Cardiac fibroblast (primary cell): ENCODE results near the gene CELF4.

Experiments used
- DNase-seq, 2 donors: peaks; one replicate each; pipeline versions ENCODE4 v3.0.0 to v3.0.0-alpha.2; 2010; ENCODE audit warnings: low read depth in 2 of 2
- H3K4me3 ChIP-seq, 2 donors: replicated peaks in 1 of 2; 1 replicate in 1 of 2; 2 replicates in 1 of 2; pipeline ENCODE4 v1.5.1; 2011; ENCODE audit warnings: low read depth in 2 of 2, low read length in 2 of 2, mild to moderate bottlenecking in 2 of 2, moderate library complexity in 1 of 2
- TF ChIP-seq, protein P1 (sequence below): IDR thresholded peaks from one replicate; pipeline ENCODE4 v1.5.1; 2011; ENCODE audit warnings: low read depth, mild to moderate bottlenecking, low read length, inconsistent platforms

Gene CELF4

DNA sequence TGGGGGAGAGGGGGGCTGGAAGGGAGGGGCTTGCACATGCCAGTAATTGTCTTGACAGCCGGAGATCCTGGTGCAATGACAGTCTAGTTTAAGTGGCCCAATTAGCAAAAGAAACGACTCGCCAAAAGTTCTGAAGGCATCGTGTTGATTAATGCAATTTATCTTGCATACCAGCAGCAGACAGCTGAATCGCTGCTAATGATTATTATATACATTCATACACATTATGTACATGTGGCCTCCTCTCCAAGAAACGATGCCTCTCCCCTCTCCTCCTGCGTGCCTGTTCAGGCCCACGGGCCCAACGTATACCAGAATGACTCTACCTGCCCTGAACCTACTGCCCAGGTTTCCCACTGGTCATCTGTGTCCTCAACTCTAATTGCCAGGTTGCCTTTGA lies 214.5 kb downstream of the CELF4 start:
- no peak for DNase-seq
- TF ChIP-seq, protein P1, sequence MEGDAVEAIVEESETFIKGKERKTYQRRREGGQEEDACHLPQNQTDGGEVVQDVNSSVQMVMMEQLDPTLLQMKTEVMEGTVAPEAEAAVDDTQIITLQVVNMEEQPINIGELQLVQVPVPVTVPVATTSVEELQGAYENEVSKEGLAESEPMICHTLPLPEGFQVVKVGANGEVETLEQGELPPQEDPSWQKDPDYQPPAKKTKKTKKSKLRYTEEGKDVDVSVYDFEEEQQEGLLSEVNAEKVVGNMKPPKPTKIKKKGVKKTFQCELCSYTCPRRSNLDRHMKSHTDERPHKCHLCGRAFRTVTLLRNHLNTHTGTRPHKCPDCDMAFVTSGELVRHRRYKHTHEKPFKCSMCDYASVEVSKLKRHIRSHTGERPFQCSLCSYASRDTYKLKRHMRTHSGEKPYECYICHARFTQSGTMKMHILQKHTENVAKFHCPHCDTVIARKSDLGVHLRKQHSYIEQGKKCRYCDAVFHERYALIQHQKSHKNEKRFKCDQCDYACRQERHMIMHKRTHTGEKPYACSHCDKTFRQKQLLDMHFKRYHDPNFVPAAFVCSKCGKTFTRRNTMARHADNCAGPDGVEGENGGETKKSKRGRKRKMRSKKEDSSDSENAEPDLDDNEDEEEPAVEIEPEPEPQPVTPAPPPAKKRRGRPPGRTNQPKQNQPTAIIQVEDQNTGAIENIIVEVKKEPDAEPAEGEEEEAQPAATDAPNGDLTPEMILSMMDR: no peak
- no peak overlapping the region for H3K4me3 ChIP-seq

DNA sequence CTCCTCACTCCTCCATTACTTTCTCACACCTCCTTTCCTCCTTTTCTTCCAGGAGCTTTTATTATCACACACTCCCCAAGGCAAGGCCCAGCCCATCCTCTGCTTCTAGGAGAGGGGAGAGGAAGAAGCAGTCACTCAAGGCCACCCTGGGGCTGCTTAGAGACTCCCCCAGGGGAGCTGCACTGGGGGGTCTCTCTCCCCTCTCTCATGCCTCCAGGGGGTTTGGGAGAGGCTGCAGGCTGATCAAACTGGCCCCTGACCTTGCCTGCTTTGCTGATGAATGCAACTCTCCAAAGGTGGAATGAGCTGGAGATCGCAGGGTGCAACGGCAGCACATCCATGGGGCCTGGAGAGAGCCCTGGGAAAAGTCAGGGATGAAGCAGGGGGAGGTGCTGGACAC lies 216.9 kb downstream of the CELF4 start:
- no peak overlapping the region for H3K4me3 ChIP-seq
- TF ChIP-seq, protein P1: no peak
- DNase-seq: no peak

DNA sequence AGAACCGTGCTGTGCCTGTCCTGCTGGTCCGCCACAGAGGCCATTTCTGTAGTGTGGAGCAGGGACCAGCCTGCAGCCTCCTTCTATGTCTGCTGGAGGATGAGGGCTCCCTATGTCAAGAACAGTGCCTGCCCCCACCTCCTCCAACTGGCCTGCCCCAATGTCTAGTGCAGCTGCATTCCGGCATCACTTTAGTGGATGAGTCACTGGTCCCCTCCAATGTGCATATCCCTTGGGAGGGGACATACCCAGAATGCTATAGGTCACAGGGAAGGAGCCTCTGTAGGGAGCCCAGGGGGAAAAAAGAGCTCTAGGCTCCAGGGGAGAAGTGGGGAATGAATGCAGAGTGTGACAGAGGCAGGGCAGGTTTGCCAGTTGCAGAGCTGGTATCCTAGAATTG lies 219.6 kb downstream of the CELF4 start:
- TF ChIP-seq, protein P1: no peak
- DNase-seq: no peak
- H3K4me3 ChIP-seq: no peak overlapping the region

DNA sequence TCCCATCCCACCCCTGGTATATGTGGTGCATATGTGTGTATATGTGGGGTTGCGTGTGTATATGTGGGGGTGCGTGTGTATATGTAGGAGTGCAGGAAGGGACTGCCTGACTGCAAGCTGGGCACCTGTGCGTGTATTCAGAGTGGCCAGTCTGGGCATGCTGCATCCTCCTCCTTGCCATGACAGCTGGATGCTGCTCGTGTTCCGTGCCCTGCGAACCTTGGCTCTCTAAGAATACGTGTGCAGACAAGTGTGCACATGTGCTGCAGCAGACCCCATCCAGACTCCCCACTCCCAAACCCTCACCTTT lies 222.1 kb downstream of the CELF4 start:
- TF ChIP-seq, protein P1: no peak
- no peak overlapping the region for H3K4me3 ChIP-seq
- no peak for DNase-seq

DNA sequence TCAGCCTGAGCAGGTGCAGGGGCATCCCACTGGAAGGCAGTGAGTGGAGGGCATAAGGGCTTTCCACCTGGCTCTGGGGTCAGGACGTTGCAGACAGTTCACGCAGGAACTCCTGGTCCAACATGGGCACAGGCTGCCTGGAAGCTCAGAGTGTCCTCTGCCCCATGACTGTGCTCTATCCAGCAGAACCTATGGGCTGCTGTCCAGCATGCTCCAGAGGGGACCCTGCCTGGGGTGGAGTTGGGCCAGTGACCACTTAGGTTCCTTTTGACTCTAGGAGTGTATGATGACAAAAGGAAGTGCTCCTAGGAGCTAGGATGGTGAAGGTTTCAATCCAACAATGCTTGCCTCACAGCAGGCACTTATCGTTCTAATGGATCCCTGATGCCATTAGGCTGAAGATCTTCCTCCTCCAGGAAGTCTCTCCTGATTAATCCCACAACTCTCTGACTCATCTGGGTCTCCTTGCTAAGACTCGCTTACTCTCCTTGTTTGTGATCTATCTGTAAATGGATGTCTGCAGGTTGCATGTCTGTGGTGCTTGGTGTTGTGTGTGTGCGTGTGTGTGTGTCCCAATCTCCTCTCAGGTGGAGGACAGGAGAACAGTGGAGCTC lies 224.0 kb downstream of the CELF4 start:
- TF ChIP-seq, protein P1: no peak
- no peak overlapping the region for H3K4me3 ChIP-seq
- DNase-seq: no peak

DNA sequence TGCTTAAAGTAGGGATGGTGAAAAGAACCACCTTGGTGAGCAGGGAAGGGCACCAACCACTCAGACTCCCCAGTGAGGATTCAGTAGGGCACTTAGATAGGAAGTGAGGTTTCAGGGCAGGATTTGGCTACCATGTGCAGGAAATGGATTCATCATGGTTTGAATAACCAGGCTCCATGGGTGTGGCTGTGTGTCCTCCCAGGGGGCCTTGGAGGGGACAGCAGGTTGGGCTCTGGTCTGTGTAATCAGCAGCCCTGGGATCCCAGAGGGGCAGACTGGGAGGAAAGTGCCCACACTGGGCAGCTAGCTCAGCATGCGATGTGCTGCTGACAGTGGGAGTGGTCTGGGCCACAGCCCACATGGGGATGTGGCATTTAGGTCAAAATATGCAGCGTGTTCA lies 224.6 kb downstream of the CELF4 start:
- no peak overlapping the region for H3K4me3 ChIP-seq
- no peak for DNase-seq
- TF ChIP-seq, protein P1: no peak

DNA sequence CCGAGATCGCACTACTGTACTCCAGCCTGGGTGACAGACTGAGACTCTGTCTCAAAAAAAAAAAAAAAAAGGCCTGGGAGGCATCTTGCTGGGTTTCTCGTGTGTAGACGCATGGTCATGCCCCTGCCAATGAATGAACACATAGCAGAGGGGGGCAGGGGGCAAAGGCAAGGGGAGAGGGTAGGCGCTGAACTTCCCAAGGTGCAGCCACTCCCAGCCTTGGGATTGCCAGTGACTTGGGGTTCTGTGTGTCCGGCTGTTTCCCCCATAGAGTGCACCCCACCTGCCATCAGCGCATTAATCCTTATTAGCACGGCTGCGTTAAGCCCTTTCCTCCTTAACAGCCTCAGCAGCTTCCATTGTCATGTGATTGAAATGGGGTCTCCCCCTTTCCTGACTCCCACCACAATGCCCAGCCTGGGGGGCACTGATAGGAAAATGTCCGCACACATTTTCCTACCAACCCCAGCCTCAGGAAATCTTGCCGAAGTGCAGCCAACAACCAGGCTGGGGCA lies 225.8 kb downstream of the CELF4 start:
- H3K4me3 ChIP-seq: no peak overlapping the region
- TF ChIP-seq, protein P1: no peak
- no peak for DNase-seq
